GM18502 (cell line): ENCODE results near the gene GIMAP5.

ENCODE experiments used
- ATAC-seq: cut with Tn5 transposase; IDR thresholded peaks from one replicate; pipeline ENCODE4 v1.9.1; 2021; ENCODE audit warnings: mild to moderate bottlenecking; ENCODE audit not compliant: unreplicated experiment, poor library complexity

Gene GIMAP5

GRCh38 chr7:150733482-150734095 is 3.6 kb upstream of the GIMAP5 start:
- ATAC-seq: no peak

- ATAC-seq: no peak
These were observed 3.0 kb upstream of the GIMAP5 start for GRCh38 chr7:150734254-150734653.

- no peak for ATAC-seq
These were observed 1.4 kb upstream of the GIMAP5 start for GRCh38 chr7:150735596-150736358.

- ATAC-seq: peak; percentile 17
These were observed 354 bp upstream of the GIMAP5 start for GRCh38 chr7:150736864-150737263.

- no peak for ATAC-seq
These were observed 874 bp downstream of the GIMAP5 start for GRCh38 chr7:150738092-150738491.

GRCh38 chr7:150738591-150739001 is 1.4 kb downstream of the GIMAP5 start:
- no peak for ATAC-seq

- ATAC-seq: no peak
These were observed 1.8 kb downstream of the GIMAP5 start for GRCh38 chr7:150739033-150739432.

- no peak for ATAC-seq
These were observed 2.8 kb downstream of the GIMAP5 start for GRCh38 chr7:150740053-150740452.

GRCh38 chr7:150742286-150742968 is 5.2 kb downstream of the GIMAP5 start:
- ATAC-seq: no peak

- no peak for ATAC-seq
These were observed 6.9 kb downstream of the GIMAP5 start for GRCh38 chr7:150744041-150744656.

- ATAC-seq: no peak
These were observed 7.9 kb downstream of the GIMAP5 start for GRCh38 chr7:150745086-150745485.

- no peak for ATAC-seq
These were observed 8.7 kb downstream of the GIMAP5 start for GRCh38 chr7:150745876-150746275.

GRCh38 chr7:150746921-150747320 is 9.7 kb downstream of the GIMAP5 start:
- no peak for ATAC-seq

GRCh38 chr7:150748376-150748775 is 11.2 kb downstream of the GIMAP5 start:
- ATAC-seq: no peak

GRCh38 chr7:150751702-150752101 is 14.5 kb downstream of the GIMAP5 start:
- no peak for ATAC-seq

- no peak for ATAC-seq
These were observed 16.0 kb downstream of the GIMAP5 start for GRCh38 chr7:150753239-150753638.

- ATAC-seq: peak; percentile 45
These were observed 16.8 kb downstream of the GIMAP5 start for GRCh38 chr7:150753826-150754603.

GRCh38 chr7:150754951-150755350 is 17.7 kb downstream of the GIMAP5 start:
- no peak for ATAC-seq

GRCh38 chr7:150755473-150756099 is 18.4 kb downstream of the GIMAP5 start:
- ATAC-seq: no peak

GRCh38 chr7:150756166-150756565 is 18.9 kb downstream of the GIMAP5 start:
- ATAC-seq: no peak
